GM12801 (cell line): ENCODE measurements around the gene RNU2-63P.

ENCODE experiments used
- CTCF ChIP-seq: IDR thresholded peaks from one replicate; pipeline ENCODE4 v1.5.1; 2011; ENCODE audit warnings: control low read depth; ENCODE audit not compliant: insufficient read length; ENCODE audit errors: extremely low read depth

RNU2-63P gene

GRCh38 chr2:88024509-88024908, 8.2 kb upstream of the RNU2-63P start:
- TF ChIP-seq CTCF = no peak

- TF ChIP-seq CTCF = no peak
Measured at GRCh38 chr2:88022669-88022921, 6.2 kb upstream of the RNU2-63P start.

- no peak for TF ChIP-seq CTCF
Measured at GRCh38 chr2:88019985-88020384, 3.6 kb upstream of the RNU2-63P start.

- TF ChIP-seq CTCF = no peak
Measured at GRCh38 chr2:88018909-88019308, 2.6 kb upstream of the RNU2-63P start.

- no peak for TF ChIP-seq CTCF
Measured at GRCh38 chr2:88016960-88017779, 823 bp upstream of the RNU2-63P start.

GRCh38 chr2:88011011-88011410, 5.3 kb downstream of the RNU2-63P start:
- TF ChIP-seq CTCF = no peak

- TF ChIP-seq CTCF = no peak
Measured at GRCh38 chr2:88010136-88010535, 6.2 kb downstream of the RNU2-63P start.
